Activated B cell treated with CpG ODN at 0.5 μM for 24 hours (primary cell): Measurements from ENCODE around the gene PPIF. TPM values are rescaled to one million over a fixed set of nuclear protein-coding genes. Genes with fewer than 3 reads are reported as not detected.

Experiments used
- ATAC-seq: fragments of 200-7000 bp; cut with Tn5 transposase; one replicate; pipeline ENCODE4 v1.10.0; 2021; ENCODE audit warnings: low read depth, mild to moderate bottlenecking, moderate library complexity
- CTCF ChIA-PET: fragments of 350-600 bp; sonication (Branson Sonifier 250); formaldehyde crosslinking; loops from one replicate; lab custom pipeline; 2021; ENCODE audit warnings: antibody characterized with exemption; lab: Charles Lee
- POLR2A ChIA-PET: fragments of 350-600 bp; sonication (Branson Sonifier 250); formaldehyde crosslinking; loops from one replicate; lab custom pipeline; 2021; ENCODE audit warnings: antibody characterized with exemption; lab: Charles Lee
- DNase-seq: peaks from one replicate; pipeline ENCODE4 v3.0.0; 2022
- H3K27ac Mint-ChIP-seq: one replicate; pipeline ENCODE4 v1.8.0; 2020; ENCODE audit warnings: mixed read lengths
- H3K27me3 Mint-ChIP-seq: one replicate; pipeline ENCODE4 v1.8.0; 2021; ENCODE audit warnings: mixed read lengths
- H3K36me3 Mint-ChIP-seq: one replicate; pipeline ENCODE4 v1.8.0; 2021; ENCODE audit warnings: low read depth, mixed read lengths
- H3K4me1 Mint-ChIP-seq: one replicate; pipeline ENCODE4 v1.8.0; 2021; ENCODE audit warnings: mixed read lengths
- H3K4me3 Mint-ChIP-seq: one replicate; pipeline ENCODE4 v1.8.0; 2020; ENCODE audit warnings: mild to moderate bottlenecking, mixed read lengths
- H3K9me3 Mint-ChIP-seq: one replicate; pipeline ENCODE4 v1.8.0; 2020; ENCODE audit warnings: mixed read lengths
- intact Hi-C: fragments of 100-400 bp; cut with micrococcal nuclease; formaldehyde crosslinking; loops from one replicate; pipeline ENCODE4 v1.15.1; 2024
- total RNA-seq: library from RNA; stranded (reverse); gene quantifications from 2 replicates; pipeline ENCODE4 v1.2.3, GENCODE V29; 2022
- TF ChIP-seq, protein P1 (sequence below): fragments of 200-600 bp; IDR thresholded peaks from one replicate; pipeline ENCODE4 v1.8.0; 2022; ENCODE audit warnings: antibody characterized with exemption, mild to moderate bottlenecking

PPIF gene
- total RNA-seq, 1 donor from 2014 or later, result 72.5 TPM

DNA sequence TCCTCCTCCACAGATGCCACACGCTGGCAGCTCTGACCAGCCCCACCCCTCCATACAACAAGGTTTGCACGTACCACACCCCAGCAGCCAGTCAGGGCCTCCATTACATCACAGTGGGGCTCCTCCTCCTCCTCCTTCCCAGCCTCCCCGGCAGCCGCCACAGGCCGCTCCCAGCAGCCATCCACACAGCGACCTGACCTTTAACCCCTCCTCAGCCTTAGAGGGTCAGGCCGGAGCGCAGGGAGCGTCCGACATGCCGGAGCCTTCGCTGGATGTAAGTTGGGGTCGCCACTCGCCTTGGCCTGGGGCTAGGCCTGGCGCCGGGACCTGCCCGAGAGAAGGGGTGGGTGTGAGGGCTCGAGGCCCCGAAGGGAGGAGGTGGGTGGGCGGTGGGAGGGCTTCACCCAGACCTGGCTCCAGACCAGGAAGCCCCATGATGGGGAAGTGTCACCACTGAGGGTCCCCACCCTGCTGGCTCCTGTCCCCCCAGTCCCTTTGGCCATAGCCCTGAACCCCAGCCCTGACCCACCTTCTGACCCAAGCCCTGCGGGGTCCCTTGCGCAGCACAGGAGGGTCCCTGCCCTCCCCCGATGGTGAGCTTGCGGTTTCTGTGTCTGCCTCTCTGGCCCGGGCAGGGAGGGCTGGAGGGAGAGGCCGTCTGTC, 36.2 kb upstream of the PPIF start:
- POLR2A ChIA-PET, result no interaction called here
- CTCF ChIA-PET, result no interaction called here
- intact Hi-C loops, result no loop called here
- ATAC-seq (no peak), DNase-seq (no peak)
- H3K36me3 Mint-ChIP-seq, result peaks cover 71% of the 10 kb centered on the region
- no peak overlapping the region for H3K4me3 Mint-ChIP-seq
- no peaks in the 10 kb centered on the region for H3K27me3 Mint-ChIP-seq
- no peak overlapping the region for H3K27ac Mint-ChIP-seq
- TF ChIP-seq, protein P1, sequence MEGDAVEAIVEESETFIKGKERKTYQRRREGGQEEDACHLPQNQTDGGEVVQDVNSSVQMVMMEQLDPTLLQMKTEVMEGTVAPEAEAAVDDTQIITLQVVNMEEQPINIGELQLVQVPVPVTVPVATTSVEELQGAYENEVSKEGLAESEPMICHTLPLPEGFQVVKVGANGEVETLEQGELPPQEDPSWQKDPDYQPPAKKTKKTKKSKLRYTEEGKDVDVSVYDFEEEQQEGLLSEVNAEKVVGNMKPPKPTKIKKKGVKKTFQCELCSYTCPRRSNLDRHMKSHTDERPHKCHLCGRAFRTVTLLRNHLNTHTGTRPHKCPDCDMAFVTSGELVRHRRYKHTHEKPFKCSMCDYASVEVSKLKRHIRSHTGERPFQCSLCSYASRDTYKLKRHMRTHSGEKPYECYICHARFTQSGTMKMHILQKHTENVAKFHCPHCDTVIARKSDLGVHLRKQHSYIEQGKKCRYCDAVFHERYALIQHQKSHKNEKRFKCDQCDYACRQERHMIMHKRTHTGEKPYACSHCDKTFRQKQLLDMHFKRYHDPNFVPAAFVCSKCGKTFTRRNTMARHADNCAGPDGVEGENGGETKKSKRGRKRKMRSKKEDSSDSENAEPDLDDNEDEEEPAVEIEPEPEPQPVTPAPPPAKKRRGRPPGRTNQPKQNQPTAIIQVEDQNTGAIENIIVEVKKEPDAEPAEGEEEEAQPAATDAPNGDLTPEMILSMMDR, result no peak
- H3K4me1 Mint-ChIP-seq, result peaks cover 6% of the 10 kb centered on the region
- no peaks in the 10 kb centered on the region for H3K9me3 Mint-ChIP-seq

DNA sequence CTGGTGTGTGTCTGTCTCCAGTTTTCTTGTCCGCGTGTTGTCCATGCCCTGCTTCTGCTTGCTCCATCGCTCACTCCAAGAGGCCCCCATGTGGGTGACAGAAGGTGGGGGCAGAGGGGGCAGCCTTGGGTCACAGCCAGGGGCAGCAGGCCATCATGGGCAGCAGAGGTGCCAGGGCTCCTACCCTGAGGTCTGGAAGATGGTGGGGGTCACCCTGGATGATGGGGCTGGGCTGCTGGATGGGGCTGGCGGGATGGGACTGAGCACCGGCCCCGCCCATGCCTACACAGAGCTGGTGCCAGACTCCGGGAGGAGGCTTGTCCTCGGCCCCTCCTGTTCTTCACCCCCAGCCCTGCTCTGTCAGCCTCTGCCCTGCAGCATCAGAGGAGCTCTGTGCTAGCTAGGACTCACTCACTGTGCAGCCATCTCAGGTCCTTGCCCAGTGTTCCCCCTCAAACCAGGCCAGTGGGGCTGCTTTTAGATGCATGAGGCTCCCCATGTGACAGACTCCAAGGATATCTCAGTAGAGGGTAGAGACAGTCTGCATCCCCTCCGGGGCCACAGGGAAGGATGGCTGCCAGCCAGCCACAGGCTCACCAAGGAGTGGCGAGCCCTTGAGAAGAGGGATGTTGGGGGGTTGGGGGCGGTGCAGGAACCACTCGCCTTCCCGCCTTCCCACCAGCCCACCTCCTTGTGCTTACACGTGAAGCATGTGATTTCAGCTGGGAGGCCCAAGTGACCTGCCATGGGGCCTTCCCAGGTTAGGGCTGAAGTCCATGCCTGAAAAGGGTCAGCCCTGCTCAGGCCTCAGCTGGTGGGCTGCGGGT, 35.5 kb upstream of the PPIF start:
- TF ChIP-seq, protein P1, result no peak
- no peak for DNase-seq
- ChIA-PET POLR2A (no interaction called here), CTCF (no interaction called here)
- ATAC-seq, result no peak
- intact Hi-C loops, result no loop called here
- H3K4me1 Mint-ChIP-seq, result peaks cover 12% of the 10 kb centered on the region
- H3K36me3 Mint-ChIP-seq, result peaks cover 66% of the 10 kb centered on the region
- H3K4me3 Mint-ChIP-seq, result no peak overlapping the region
- H3K9me3 Mint-ChIP-seq, result no peaks in the 10 kb centered on the region
- H3K27me3 Mint-ChIP-seq, result no peaks in the 10 kb centered on the region
- no peak overlapping the region for H3K27ac Mint-ChIP-seq

DNA sequence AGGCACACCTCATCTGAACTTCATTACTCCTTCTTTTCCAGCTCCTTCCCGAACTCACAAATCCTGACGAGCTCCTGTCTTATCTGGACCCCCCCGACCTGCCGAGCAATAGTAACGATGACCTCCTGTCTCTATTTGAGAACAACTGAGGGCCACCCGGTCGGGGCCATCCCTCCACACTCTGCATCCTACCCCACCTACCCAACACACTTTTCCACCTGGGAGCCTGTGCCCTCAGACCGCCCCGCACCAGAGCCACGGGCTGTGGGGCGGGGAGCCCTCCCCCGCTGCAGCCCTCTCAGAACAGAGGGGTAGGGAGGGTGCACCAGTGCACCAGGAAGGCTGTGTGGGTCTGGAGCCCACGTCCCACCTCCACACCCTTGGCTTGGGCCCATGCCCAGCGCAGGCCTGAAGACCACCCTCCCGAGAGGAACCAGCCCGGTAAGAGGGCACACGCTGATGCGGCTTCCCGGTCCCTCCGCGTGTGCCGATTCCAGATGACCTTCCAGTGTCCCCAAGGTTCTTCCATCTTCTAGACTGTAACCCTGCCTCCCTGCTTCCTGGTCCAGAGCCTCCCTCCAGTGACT, 34.6 kb upstream of the PPIF start:
- no peak for ATAC-seq
- Mint-ChIP-seq H3K36me3 (peaks cover 60% of the 10 kb centered on the region), H3K27ac (no peak overlapping the region), H3K4me1 (peaks cover 21% of the 10 kb centered on the region), H3K9me3 (no peaks in the 10 kb centered on the region), H3K27me3 (no peaks in the 10 kb centered on the region), H3K4me3 (no peak overlapping the region)
- TF ChIP-seq, protein P1, result no peak
- DNase-seq, result no peak
- POLR2A ChIA-PET, result no interaction called here
- intact Hi-C loops, result no loop called here
- CTCF ChIA-PET, result no interaction called here

DNA sequence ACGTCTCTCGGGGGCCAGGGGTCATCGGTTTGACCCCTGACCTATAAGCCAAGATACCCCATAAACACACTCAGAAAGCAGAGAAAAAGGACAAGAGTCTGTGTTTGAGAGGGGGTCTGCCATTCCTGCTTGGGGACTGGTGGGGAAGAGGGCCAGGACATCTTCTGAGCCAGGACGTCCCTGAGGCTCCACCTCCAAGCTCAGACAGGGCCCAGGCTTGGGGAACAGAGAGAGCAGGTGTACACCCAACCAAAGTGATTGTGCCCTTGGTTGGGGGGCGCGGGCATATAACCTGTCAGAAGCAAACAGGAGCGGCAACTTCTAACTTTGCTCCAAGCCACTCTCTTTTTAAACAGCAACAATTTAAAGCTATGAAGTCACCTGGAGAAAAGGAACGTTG, 33.9 kb upstream of the PPIF start:
- no peaks in the 10 kb centered on the region for H3K27me3 Mint-ChIP-seq
- H3K9me3 Mint-ChIP-seq, result no peaks in the 10 kb centered on the region
- CTCF ChIA-PET, result no interaction called here
- no peak overlapping the region for H3K4me3 Mint-ChIP-seq
- TF ChIP-seq, protein P1, result no peak
- ATAC-seq, result no peak
- POLR2A ChIA-PET, result no interaction called here
- peaks cover 53% of the 10 kb centered on the region for H3K36me3 Mint-ChIP-seq
- no peak for DNase-seq
- intact Hi-C loops, result no loop called here
- no peak overlapping the region for H3K27ac Mint-ChIP-seq
- peaks cover 27% of the 10 kb centered on the region for H3K4me1 Mint-ChIP-seq

DNA sequence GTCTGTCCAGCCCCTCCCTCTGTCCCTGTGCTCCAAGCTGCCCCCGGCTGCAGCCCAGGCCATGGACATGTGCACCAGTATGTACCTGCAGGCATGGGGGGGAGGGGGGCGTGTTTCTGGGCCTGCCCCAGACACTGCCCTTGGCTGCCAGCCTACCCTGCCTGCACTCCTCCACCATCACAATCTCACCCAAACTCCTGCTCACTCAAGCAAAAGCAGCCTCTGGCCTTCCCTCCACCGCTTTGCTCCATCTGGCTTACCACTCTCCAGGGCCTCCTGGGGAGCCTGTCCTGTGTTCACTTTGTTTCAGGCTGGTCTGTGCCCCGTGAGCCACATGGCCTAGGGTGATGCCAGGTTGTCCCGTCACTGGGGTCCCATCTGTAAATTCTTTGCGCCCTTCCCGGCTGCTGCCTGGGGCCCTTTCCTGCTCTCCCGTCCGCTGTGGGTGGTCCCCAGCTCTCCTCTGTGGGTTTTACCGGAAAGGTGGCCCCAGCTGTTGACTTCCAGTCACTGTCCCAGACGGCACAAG, 33.3 kb upstream of the PPIF start:
- TF ChIP-seq, protein P1, result no peak
- intact Hi-C loops, result no loop called here
- Mint-ChIP-seq H3K4me3 (no peak overlapping the region), H3K27me3 (no peaks in the 10 kb centered on the region), H3K9me3 (no peaks in the 10 kb centered on the region), H3K4me1 (peaks cover 34% of the 10 kb centered on the region), H3K27ac (no peak overlapping the region), H3K36me3 (peaks cover 48% of the 10 kb centered on the region)
- DNase-seq (no peak), ATAC-seq (no peak)
- CTCF ChIA-PET, result no interaction called here
- POLR2A ChIA-PET, result no interaction called here
